PFSK-1 (cell line): Measurements from ENCODE around the gene SLC17A2.

Source experiments
- POLR2AphosphoS5 ChIP-seq: IDR thresholded peaks from 2 replicates; pipeline ENCODE4 v1.6.1; 2012; ENCODE audit warnings: low read depth, mild to moderate bottlenecking, control low read depth, low read length, moderate library complexity
- SIN3A ChIP-seq: IDR thresholded peaks from 2 replicates; pipeline ENCODE4 v1.6.1; 2012; ENCODE audit warnings: mild to moderate bottlenecking, low read length, moderate library complexity, borderline replicate concordance; ENCODE audit not compliant: insufficient read depth
- TAF1 ChIP-seq: IDR thresholded peaks from 2 replicates; pipeline ENCODE4 v1.6.1; 2012; ENCODE audit warnings: low read length, control low read depth, borderline replicate concordance; ENCODE audit not compliant: insufficient read depth
- TF ChIP-seq, protein P1 (sequence below), 2 experiments: IDR thresholded peaks; 2 replicates each; pipeline versions ENCODE4 v1.6.1 to v1.8.0; 2011 to 2012; ENCODE audit warnings: low read depth in 2 of 2, low read length in 2 of 2, control low read depth in 1 of 2, inconsistent platforms in 1 of 2, mild to moderate bottlenecking in 1 of 2, moderate library complexity in 1 of 2; ENCODE audit not compliant: insufficient read depth in 1 of 2

DNA sequence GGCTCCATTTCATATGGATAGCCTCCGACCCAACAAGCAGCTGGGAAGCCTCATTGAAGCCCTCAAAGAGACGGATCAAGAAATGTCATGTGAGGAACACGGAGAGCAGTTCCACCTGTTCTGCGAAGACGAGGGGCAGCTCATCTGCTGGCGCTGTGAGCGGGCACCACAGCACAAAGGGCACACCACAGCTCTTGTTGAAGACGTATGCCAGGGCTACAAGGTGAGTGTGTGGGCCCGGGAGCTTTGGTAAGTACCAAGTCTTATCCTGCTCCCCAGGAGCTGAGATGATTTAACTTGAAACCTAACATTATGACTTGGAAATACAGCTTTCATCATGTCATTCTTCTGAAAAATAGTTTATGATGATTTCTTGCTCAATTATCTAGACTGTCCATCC lies 36.2 kb upstream of the SLC17A2 start:
- no peak for TF ChIP-seq SIN3A
- no peak for TF ChIP-seq POLR2AphosphoS5
- TF ChIP-seq TAF1: no peak
- TF ChIP-seq, protein P1, sequence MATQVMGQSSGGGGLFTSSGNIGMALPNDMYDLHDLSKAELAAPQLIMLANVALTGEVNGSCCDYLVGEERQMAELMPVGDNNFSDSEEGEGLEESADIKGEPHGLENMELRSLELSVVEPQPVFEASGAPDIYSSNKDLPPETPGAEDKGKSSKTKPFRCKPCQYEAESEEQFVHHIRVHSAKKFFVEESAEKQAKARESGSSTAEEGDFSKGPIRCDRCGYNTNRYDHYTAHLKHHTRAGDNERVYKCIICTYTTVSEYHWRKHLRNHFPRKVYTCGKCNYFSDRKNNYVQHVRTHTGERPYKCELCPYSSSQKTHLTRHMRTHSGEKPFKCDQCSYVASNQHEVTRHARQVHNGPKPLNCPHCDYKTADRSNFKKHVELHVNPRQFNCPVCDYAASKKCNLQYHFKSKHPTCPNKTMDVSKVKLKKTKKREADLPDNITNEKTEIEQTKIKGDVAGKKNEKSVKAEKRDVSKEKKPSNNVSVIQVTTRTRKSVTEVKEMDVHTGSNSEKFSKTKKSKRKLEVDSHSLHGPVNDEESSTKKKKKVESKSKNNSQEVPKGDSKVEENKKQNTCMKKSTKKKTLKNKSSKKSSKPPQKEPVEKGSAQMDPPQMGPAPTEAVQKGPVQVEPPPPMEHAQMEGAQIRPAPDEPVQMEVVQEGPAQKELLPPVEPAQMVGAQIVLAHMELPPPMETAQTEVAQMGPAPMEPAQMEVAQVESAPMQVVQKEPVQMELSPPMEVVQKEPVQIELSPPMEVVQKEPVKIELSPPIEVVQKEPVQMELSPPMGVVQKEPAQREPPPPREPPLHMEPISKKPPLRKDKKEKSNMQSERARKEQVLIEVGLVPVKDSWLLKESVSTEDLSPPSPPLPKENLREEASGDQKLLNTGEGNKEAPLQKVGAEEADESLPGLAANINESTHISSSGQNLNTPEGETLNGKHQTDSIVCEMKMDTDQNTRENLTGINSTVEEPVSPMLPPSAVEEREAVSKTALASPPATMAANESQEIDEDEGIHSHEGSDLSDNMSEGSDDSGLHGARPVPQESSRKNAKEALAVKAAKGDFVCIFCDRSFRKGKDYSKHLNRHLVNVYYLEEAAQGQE (IDR thresholded peaks at IDR 0.05; ENCODE audit: insufficient read depth in 1 of 2, low read depth in 2 of 2, low read length in 2 of 2): no peak
